Muscle layer of colon (tissue), 2 donors: Measurements from ENCODE around the gene MS4A8.
"Not testable (repeated sequence)": the region's sequence is repeated elsewhere in the genome, so short reads cannot be mapped to it uniquely, and the experiment has no call there.

ENCODE experiments used
- H3K27ac ChIP-seq: one replicate; pipeline ENCODE4 v1.7.0; 2013; ENCODE audit warnings: low read depth, mild to moderate bottlenecking, low read length, moderate library complexity
- H3K27me3 ChIP-seq, 2 donors: one replicate each; pipeline ENCODE4 v1.7.0; 2013; ENCODE audit warnings: low read length in 2 of 2, mild to moderate bottlenecking in 2 of 2; ENCODE audit not compliant: insufficient read depth in 2 of 2, control insufficient read depth in 1 of 2
- H3K36me3 ChIP-seq: one replicate; pipeline ENCODE4 v1.7.0; 2013; ENCODE audit warnings: mild to moderate bottlenecking, low read length; ENCODE audit not compliant: insufficient read depth
- H3K4me1 ChIP-seq: one replicate; pipeline ENCODE4 v1.7.0; 2013; ENCODE audit warnings: mild to moderate bottlenecking, low read length; ENCODE audit not compliant: insufficient read depth
- H3K4me3 ChIP-seq, 2 donors: one replicate each; pipeline ENCODE4 v1.7.0; 2013; ENCODE audit warnings: low read length in 2 of 2, low read depth in 1 of 2, mild to moderate bottlenecking in 1 of 2, moderate library complexity in 1 of 2
- H3K9ac ChIP-seq: one replicate; pipeline ENCODE4 v1.7.0; 2013; ENCODE audit warnings: low read length
- H3K9me3 ChIP-seq: one replicate; pipeline ENCODE4 v1.7.0; 2013; ENCODE audit warnings: mild to moderate bottlenecking, low read length
- donor health status: abdominal sarcoma.
- donor health status: Adenocarcinoma of cecum.

Gene MS4A8

GRCh38 chr11:60754887-60755286 is 55.5 kb downstream of the MS4A8 start:
- Histone ChIP-seq H3K27ac (no peak overlapping the region), H3K4me3 (no peak overlapping the region), H3K27me3 (peaks cover 0 to 4% of the 10 kb centered on the region in 2 donors), H3K4me1 (no peaks in the 10 kb centered on the region), H3K9me3 (no peaks in the 10 kb centered on the region), H3K9ac (no peak overlapping the region), H3K36me3 (no peaks in the 10 kb centered on the region)

GRCh38 chr11:60756307-60757032 is 57.1 kb downstream of the MS4A8 start, which contains the start of gene MS4A15:
Gene MS4A15 (plus strand): TSS chr11:60756867. CDS start chr11:60763734, 6,867 bp downstream.
- Histone ChIP-seq H3K4me1 (no peaks in the 10 kb centered on the region), H3K9ac (no peak within 1 kb of the TSS), H3K4me3 (no peak within 1 kb of the TSS), H3K9me3 (no peaks in the 10 kb centered on the region), H3K27ac (no peak within 1 kb of the TSS), H3K27me3 (peaks cover 0 to 4% of the 10 kb centered on the region in 2 donors), H3K36me3 (no peaks in the 10 kb centered on the region)

GRCh38 chr11:60757231-60757800 is 57.9 kb downstream of the MS4A8 start:
- H3K36me3 ChIP-seq, result no peaks in the 10 kb centered on the region
- no peak overlapping the region for H3K9ac ChIP-seq
- H3K4me3 ChIP-seq, result no peak overlapping the region
- no peaks in the 10 kb centered on the region for H3K4me1 ChIP-seq
- H3K27me3 ChIP-seq, result peaks cover 0 to 4% of the 10 kb centered on the region in 2 donors
- no peak overlapping the region for H3K27ac ChIP-seq
- no peaks in the 10 kb centered on the region for H3K9me3 ChIP-seq

GRCh38 chr11:60758671-60759070 is 59.3 kb downstream of the MS4A8 start:
- not testable (repeated sequence) for H3K4me1 ChIP-seq, H3K9me3 ChIP-seq, H3K27me3 ChIP-seq, H3K9ac ChIP-seq, H3K4me3 ChIP-seq, H3K36me3 ChIP-seq, H3K27ac ChIP-seq

GRCh38 chr11:60759438-60760225 is 60.2 kb downstream of the MS4A8 start:
- not testable (repeated sequence) for H3K27ac ChIP-seq, H3K4me3 ChIP-seq, H3K9ac ChIP-seq, H3K4me1 ChIP-seq, H3K9me3 ChIP-seq, H3K36me3 ChIP-seq, H3K27me3 ChIP-seq

GRCh38 chr11:60761436-60762190 is 62.2 kb downstream of the MS4A8 start:
- Histone ChIP-seq H3K27me3 (peaks cover 0 to 2% of the 10 kb centered on the region in 2 donors), H3K9me3 (no peaks in the 10 kb centered on the region), H3K4me1 (no peaks in the 10 kb centered on the region), H3K9ac (no peak overlapping the region), H3K27ac (no peak overlapping the region), H3K4me3 (no peak overlapping the region), H3K36me3 (no peaks in the 10 kb centered on the region)

- H3K4me3 ChIP-seq, result no peak overlapping the region
- H3K9ac ChIP-seq, result no peak overlapping the region
- H3K4me1 ChIP-seq, result no peaks in the 10 kb centered on the region
- H3K27me3 ChIP-seq, result peaks cover 0 to 5% of the 10 kb centered on the region in 2 donors
- H3K36me3 ChIP-seq, result no peaks in the 10 kb centered on the region
- no peaks in the 10 kb centered on the region for H3K9me3 ChIP-seq
- H3K27ac ChIP-seq, result no peak overlapping the region
Observed at GRCh38 chr11:60762851-60763691, 63.7 kb downstream of the MS4A8 start.

- Histone ChIP-seq H3K4me3 (no peak overlapping the region), H3K4me1 (no peaks in the 10 kb centered on the region), H3K9me3 (no peaks in the 10 kb centered on the region), H3K27ac (no peak overlapping the region), H3K27me3 (peaks cover 0 to 5% of the 10 kb centered on the region in 2 donors), H3K36me3 (no peaks in the 10 kb centered on the region), H3K9ac (no peak overlapping the region)
Observed at GRCh38 chr11:60763692-60764369, 64.4 kb downstream of the MS4A8 start.

GRCh38 chr11:60764879-60765278 is 65.5 kb downstream of the MS4A8 start:
- Histone ChIP-seq H3K4me1 (no peaks in the 10 kb centered on the region), H3K9ac (no peak overlapping the region), H3K27me3 (peaks cover 0 to 5% of the 10 kb centered on the region in 2 donors), H3K27ac (no peak overlapping the region), H3K4me3 (no peak overlapping the region), H3K36me3 (no peaks in the 10 kb centered on the region), H3K9me3 (no peaks in the 10 kb centered on the region)

- Histone ChIP-seq H3K9me3 (no peaks in the 10 kb centered on the region), H3K4me1 (no peaks in the 10 kb centered on the region), H3K27ac (no peak overlapping the region), H3K4me3 (no peak overlapping the region), H3K36me3 (no peaks in the 10 kb centered on the region), H3K9ac (no peak overlapping the region), H3K27me3 (peaks cover 0 to 5% of the 10 kb centered on the region in 2 donors)
Observed at GRCh38 chr11:60765355-60765754, 65.9 kb downstream of the MS4A8 start.
